ES-I3 (cell line): ENCODE measurements around the gene CD47.

Experiments
- H3K36me3 ChIP-seq: 2 replicates; pipeline ENCODE4 v1.6.1; 2013; ENCODE audit warnings: mild to moderate bottlenecking, low read length, control low read depth, moderate library complexity; ENCODE audit not compliant: insufficient read depth
- H3K4me1 ChIP-seq: 2 replicates; pipeline ENCODE4 v1.6.1; 2013; ENCODE audit warnings: mild to moderate bottlenecking, control low read depth, low read length; ENCODE audit not compliant: insufficient read depth
- H3K9ac ChIP-seq: 2 replicates; pipeline ENCODE4 v1.6.1; 2013; ENCODE audit warnings: low read depth, mild to moderate bottlenecking, low read length, moderate library complexity
- H3K9me3 ChIP-seq: 2 replicates; pipeline ENCODE4 v1.6.1; 2013; ENCODE audit warnings: mild to moderate bottlenecking, low read length, moderate library complexity; ENCODE audit not compliant: control insufficient read depth, insufficient read depth

CD47 gene

DNA sequence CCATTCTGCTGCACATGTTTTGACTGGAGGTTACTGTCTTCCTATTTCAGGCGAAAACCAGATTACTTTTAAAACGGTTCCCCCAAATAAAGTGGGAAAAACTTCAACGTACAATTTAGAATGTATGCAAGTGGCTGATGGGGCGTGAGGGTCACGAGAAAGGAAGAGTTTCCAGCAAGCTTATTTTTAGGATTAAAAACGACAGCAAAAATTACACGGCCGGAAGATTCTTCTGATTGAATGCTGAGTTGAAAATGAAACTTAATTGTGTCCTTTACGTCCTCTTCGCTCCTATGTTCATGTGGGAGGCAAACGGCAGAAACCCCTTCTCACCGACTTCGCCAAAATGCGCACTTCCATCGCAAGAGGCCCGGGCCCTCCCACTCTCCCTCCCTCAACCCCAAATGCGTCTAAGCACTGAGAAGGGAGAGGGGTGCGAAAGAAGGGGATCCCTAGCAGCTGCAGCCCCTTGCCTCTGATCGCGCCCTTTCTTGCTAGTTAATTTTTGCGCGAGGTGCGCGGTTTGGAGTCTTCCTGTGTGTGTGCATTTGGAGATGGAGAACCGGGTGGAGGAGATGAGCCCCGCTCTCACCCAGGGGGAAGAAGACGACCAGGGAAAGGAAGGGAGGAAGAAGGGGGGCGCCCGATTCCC, 656 bp downstream of the CD47 start:
- Histone ChIP-seq H3K9me3 (peaks cover 5% of the 10 kb centered on the region; the same call in 1 of the 2 replicates), H3K36me3 (no peaks in the 10 kb centered on the region), H3K9ac (peak overlapping the region; percentile 99), H3K4me1 (no peaks in the 10 kb centered on the region)

DNA sequence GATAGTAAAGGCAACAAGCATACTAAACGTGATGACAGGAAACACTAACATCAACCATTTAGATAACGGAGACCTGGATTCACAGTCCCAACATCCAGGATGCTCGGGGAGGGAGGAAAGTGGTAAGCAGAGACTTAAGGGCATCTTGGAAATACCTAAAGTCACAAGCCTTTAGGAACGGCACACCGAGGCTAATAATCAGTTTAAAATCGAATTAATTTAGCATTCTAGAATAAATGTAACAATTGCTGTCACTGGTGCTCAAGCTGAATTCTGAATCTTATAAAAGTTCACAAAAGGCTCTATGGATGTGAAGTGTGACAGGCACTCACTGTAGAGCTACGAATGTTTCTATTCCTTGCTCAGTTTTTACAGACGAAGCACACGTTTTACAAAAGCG, 1.3 kb downstream of the CD47 start:
- Histone ChIP-seq H3K9me3 (peaks cover 5% of the 10 kb centered on the region; the same call in 1 of the 2 replicates), H3K4me1 (no peaks in the 10 kb centered on the region), H3K36me3 (no peaks in the 10 kb centered on the region), H3K9ac (peak overlapping the region; percentile 99)

DNA sequence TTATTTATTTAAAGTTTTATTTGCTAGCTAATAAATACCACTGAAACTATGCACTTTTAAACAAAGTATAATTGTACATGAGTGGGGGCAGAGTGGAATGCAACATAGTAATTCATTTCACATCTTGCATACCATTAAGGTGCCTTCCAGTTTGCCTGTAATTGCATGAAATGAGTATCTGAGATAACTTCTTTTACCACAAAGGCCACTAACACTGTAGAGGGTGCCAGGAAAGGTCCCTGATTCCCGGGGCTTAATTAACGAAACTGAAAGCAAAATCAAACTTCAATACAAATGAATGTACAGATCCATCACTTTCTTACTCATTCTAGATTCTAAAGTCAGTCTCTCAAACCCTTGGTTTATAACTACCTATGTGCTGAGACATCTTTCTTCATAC, 2.1 kb downstream of the CD47 start:
- no peaks in the 10 kb centered on the region for H3K4me1 ChIP-seq
- H3K9ac ChIP-seq, result no peak overlapping the region
- no peaks in the 10 kb centered on the region for H3K36me3 ChIP-seq
- H3K9me3 ChIP-seq, result peaks cover 5% of the 10 kb centered on the region; the same call in 1 of the 2 replicates

DNA sequence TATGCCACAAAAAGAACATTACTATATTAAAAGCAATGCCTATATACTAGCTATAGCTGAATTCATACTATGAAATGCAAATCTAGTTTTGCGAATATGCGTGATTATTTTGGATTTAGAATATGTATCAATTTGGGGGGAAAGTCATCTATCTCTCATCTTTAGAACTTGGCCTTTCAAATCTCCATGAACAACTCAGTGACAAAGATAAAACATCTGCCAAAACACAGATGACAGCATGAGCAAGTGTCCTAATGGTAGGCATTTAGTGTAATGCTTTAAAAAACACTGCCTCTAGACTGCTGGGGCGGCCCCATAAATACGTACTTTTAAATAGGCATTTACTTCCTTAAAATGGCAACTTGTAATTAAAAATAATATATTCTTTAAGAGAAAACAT, 2.7 kb downstream of the CD47 start:
- no peaks in the 10 kb centered on the region for H3K36me3 ChIP-seq
- no peaks in the 10 kb centered on the region for H3K4me1 ChIP-seq

DNA sequence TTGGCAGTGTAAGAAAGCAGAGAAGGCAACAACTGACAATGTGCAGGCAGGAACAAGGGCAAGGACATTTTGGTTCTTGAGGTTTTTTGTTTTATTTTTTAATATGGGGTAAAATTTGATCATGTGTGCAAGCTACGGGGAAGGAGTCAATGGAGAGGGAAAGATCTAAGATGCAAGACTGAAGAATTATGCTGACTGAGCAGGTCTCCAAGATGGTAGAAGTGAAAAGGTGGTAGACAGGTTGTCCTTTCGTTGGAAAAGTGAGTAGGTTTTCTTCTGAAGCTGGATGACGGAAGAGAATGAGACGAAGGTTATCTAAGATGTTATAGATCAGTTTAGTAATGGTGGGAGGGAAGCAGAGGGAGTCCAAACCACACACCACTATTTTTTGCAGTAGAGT, 4.2 kb downstream of the CD47 start:
- H3K36me3 ChIP-seq, result no peaks in the 10 kb centered on the region
- no peak overlapping the region for H3K9ac ChIP-seq
- H3K4me1 ChIP-seq, result no peaks in the 10 kb centered on the region
- peaks cover 2% of the 10 kb centered on the region; the same call in 1 of the 2 replicates for H3K9me3 ChIP-seq

More for the DNA sequence above, 2.7 kb downstream of the CD47 start:
- peaks cover 5% of the 10 kb centered on the region; the same call in 1 of the 2 replicates for H3K9me3 ChIP-seq
- H3K9ac ChIP-seq, result no peak overlapping the region

DNA sequence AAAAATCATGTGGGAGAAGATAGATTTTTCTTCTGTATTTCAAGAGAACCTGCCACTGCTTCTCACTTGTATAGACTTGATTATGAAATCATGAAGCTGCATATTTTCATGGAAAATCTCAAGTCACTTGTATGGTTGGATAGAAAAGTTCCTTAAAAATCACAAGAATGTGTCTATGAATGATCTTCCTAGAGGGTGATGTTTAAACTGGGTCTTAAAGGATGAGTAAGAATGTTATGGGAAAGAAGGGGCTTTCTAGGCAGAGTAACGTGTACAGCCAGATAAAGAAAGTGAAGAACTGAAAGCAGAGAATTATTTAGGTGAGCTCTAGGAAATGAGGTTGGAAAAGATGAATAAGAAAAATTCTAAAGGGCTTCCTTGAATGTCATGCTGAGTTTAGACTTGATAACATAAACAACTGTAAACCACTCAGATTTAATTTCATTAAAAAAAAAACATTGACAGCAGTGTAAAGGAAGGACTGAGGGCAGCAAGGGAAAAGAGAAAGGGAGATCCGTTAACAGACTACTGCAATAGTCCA, 5.0 kb downstream of the CD47 start:
- Histone ChIP-seq H3K9me3 (no peaks in the 10 kb centered on the region), H3K36me3 (no peaks in the 10 kb centered on the region), H3K4me1 (no peaks in the 10 kb centered on the region), H3K9ac (no peak overlapping the region)

DNA sequence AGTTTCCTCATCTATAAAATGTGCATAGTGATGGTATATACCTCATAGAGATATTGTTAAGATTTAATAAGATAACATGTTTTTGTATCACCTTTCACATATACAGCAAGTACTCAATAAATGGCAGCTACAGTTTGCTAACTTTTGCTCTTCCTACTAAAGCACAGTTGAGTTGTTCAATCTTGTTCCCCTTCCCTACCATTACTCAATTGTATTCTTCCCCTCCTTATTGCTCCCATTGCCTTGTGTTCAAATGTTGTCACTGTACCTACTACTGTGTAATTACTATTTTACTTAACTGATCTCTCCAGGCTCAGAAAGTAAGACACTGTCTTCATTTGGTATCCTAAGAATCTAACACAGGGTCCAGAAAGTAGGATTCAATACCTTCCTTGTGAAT, 5.5 kb downstream of the CD47 start:
- H3K9me3 ChIP-seq, result no peaks in the 10 kb centered on the region
- no peaks in the 10 kb centered on the region for H3K4me1 ChIP-seq
- no peak overlapping the region for H3K9ac ChIP-seq
- H3K36me3 ChIP-seq, result no peaks in the 10 kb centered on the region

DNA sequence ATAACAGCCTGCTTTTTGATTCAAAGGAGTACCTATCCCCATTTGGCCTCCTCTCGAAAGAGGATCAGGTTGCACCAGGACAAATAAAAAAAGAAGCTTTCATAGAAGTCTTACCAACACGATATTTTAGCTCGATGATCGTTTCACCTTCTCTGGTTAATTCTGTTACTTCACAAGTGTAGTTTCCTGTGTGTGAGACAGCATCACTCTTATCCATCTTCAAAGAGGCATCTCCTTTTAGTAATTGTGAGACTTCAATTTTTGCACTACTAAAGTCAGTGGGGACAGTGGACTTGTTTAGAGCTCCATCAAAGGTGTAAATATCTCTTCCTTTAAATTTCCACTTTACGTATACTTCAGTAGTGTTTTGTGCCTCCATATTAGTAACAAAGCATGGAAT, 11.0 kb downstream of the CD47 start:
- Histone ChIP-seq H3K9me3 (no peaks in the 10 kb centered on the region), H3K9ac (no peak overlapping the region), H3K36me3 (no peaks in the 10 kb centered on the region), H3K4me1 (no peaks in the 10 kb centered on the region)

DNA sequence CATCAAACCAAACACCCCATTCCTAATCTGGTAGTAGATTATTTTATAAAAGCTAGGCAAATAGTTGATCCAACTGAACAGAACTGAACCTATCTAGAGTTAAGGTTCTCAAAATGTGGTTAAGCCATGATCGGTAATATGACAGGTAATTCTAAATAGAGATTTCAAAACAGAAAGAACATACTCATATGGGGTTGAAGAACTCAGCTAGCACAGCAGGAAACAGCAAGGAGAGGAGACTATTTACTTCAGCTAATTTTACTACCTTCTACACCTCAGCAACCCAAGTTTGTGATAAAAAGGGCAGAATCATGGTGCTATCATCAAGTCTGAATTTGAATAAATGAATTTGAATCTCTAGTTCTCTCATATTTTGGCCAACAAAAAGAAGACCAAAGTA, 11.8 kb downstream of the CD47 start:
- H3K4me1 ChIP-seq, result no peaks in the 10 kb centered on the region
- no peaks in the 10 kb centered on the region for H3K9me3 ChIP-seq
- H3K36me3 ChIP-seq, result no peaks in the 10 kb centered on the region
- no peak overlapping the region for H3K9ac ChIP-seq

DNA sequence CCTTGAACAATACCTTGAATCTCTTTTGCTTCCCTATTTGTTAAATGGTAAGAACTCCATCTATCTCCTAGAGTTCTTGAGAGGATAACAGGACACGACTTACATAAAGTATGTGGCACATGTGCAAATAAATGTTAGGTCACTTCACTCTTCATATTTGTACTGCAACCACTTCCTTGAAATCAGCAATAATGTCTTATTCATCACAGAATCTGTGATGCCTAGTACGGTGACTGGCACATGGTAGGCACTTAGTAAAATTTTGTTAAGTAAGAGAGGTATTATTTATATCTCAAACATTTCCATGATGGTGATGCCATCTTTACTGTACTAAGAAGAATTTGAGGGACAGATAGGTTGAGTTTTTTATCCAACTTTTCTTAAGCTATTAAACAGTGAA, 14.3 kb downstream of the CD47 start:
- Histone ChIP-seq H3K36me3 (no peaks in the 10 kb centered on the region), H3K9ac (no peak overlapping the region)

DNA sequence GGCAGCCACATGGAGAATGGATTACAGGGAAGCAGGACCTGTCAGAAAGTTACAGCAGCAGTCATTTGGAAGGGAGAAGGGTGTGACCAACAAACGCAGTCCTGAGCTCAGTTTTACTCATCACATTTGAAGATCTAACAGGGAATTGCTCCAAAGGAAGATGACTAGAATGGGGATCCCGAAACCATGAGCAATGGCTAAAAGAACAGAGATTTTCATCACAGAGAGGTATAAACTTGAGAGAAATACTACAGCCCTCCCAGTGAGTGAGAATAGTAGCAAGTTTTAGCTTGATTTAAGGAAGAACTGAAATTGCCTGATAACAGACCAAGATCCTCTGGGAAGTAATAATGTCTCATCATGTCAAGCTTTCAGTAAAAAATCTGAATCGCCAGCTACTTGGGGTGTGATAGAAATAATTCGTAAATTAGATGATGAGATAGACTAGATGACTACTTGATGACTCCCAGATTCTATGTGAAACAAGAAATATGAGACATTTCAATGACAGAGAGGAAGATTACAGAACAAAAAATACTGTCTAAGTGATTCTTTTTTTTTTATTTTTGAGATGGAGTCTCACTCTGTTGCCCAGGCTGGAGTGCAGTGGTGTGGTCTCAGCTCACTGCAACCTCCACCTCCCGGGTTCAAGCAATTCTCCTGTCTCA, 16.9 kb downstream of the CD47 start:
- Histone ChIP-seq H3K36me3 (no peaks in the 10 kb centered on the region), H3K4me1 (peaks cover 13% of the 10 kb centered on the region; the same call in 1 of the 2 replicates), H3K9me3 (no peaks in the 10 kb centered on the region), H3K9ac (no peak overlapping the region)

More for the DNA sequence above, 14.3 kb downstream of the CD47 start:
- Histone ChIP-seq H3K4me1 (peaks cover 9% of the 10 kb centered on the region; the same call in 1 of the 2 replicates), H3K9me3 (no peaks in the 10 kb centered on the region)

DNA sequence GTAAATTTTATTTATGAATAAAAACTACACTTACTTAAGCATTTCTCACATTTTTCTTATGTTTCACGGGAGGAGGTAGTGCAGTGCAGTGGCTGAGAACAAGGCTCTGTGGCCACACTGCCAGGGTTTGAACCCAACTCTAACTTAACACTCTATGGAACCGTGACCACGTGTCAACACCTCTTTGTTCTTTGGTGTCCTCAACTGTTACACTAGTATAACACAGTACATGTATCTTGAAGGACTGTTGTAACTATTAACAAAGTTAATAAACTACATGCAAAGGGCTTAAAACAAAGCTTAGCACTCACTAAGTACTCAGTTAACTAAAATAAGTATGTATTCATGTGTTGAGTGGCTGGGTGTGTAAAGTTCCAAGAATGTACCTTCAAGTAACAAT, 19.5 kb downstream of the CD47 start:
- Histone ChIP-seq H3K9ac (no peak overlapping the region), H3K9me3 (no peaks in the 10 kb centered on the region), H3K4me1 (peaks cover 13% of the 10 kb centered on the region; the same call in 1 of the 2 replicates), H3K36me3 (no peaks in the 10 kb centered on the region)

DNA sequence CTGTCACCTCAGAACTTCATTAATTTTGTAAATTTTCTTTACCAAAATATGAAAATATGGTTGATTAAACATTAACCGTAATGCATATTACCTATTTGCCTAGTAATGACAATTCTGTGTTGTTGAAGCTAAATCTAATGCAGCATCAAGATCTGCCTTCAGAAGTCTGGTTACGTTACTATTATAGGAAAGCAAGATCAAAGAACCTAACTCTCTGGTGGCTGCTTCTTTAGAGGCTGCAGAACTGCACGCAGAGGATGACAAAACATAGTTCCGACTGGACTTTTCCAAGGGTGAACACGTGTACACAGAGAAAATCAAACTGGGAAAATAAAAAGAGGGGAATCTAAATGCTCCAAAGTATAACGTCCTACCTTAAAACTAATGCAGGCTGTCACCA, 20.5 kb downstream of the CD47 start:
- H3K36me3 ChIP-seq, result no peaks in the 10 kb centered on the region
- H3K9me3 ChIP-seq, result no peaks in the 10 kb centered on the region
- H3K4me1 ChIP-seq, result peaks cover 13% of the 10 kb centered on the region; the same call in 1 of the 2 replicates
- no peak overlapping the region for H3K9ac ChIP-seq

DNA sequence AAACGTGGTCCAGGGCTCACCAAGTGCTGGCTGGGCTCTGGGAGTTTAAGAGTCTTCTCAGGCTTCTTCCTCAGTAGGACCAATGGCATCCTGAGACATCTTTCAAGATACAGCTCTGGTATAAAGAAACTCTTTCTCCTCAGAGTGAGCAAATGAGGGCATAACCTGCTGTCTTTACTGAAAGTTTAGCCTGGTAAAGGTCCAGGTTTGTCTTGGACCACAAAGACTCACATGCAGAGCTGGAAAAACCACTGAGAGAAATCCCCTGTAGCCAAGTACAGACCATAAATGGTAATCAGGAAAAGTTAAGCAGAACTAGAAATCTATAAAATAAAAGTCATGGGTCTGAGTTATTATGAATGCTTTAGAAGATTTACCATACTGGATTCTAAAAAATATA, 23.1 kb downstream of the CD47 start:
- Histone ChIP-seq H3K4me1 (peaks cover 13% of the 10 kb centered on the region; the same call in 1 of the 2 replicates), H3K9ac (no peak overlapping the region), H3K36me3 (no peaks in the 10 kb centered on the region)

DNA sequence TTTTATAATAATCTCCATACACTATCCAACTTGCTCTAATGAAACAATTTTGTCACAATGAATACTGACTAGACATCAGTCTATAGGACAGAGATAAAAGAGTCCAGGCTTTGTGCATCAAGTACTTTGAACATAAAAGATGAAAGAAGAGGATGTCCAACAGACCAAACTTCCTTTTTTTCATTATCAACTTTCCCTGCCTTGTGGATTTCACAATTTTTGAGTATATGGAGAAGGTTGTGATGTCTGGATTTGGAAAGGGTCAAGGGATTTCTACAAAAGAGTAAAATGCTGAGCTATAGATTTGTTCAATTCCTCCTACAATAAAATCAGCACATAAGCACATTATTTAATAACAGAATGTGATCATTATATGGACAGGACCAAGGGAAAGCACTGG, 25.7 kb downstream of the CD47 start:
- no peaks in the 10 kb centered on the region for H3K36me3 ChIP-seq
- H3K9me3 ChIP-seq, result no peaks in the 10 kb centered on the region
- H3K4me1 ChIP-seq, result peaks cover 5% of the 10 kb centered on the region; the same call in 1 of the 2 replicates
- H3K9ac ChIP-seq, result no peak overlapping the region

More for the DNA sequence above, 23.1 kb downstream of the CD47 start:
- H3K9me3 ChIP-seq, result no peaks in the 10 kb centered on the region
